NB4 (cell line): ENCODE results near the gene FAM3D.

Source experiments
- DNase-seq: peaks from one replicate; pipeline ENCODE4 v3.0.0; 2010; ENCODE audit warnings: low read depth
- H3K4me3 ChIP-seq: one replicate; pipeline ENCODE4 v1.5.1; 2011; ENCODE audit warnings: mild to moderate bottlenecking, low read depth, low read length, moderate library complexity
- CTCF ChIP-seq: IDR thresholded peaks from one replicate; pipeline ENCODE4 v1.5.1; 2012; ENCODE audit warnings: low read depth, low read length
- MYC ChIP-seq: IDR thresholded peaks from 2 replicates; pipeline ENCODE4 v1.6.1; 2011; ENCODE audit warnings: low read depth, low read length
- POLR2A ChIP-seq: IDR thresholded peaks from 2 replicates; pipeline ENCODE4 v1.6.1; 2011; ENCODE audit warnings: mild to moderate bottlenecking; ENCODE audit not compliant: insufficient read length; ENCODE audit errors: extremely low read depth
- TF ChIP-seq, protein P1 (sequence below): IDR thresholded peaks from 2 replicates; pipeline ENCODE4 v1.6.1; 2011; ENCODE audit warnings: low read depth, low read length

Gene FAM3D

GRCh38 chr3:58693940-58694850 lies 27.6 kb upstream of the FAM3D start:
- TF ChIP-seq POLR2A (no peak), MYC (no peak), CTCF (no peak)
- TF ChIP-seq, protein P1, sequence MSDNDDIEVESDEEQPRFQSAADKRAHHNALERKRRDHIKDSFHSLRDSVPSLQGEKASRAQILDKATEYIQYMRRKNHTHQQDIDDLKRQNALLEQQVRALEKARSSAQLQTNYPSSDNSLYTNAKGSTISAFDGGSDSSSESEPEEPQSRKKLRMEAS, result no peak
- H3K4me3 ChIP-seq, result no peak overlapping the region
- no peak for DNase-seq

DNA sequence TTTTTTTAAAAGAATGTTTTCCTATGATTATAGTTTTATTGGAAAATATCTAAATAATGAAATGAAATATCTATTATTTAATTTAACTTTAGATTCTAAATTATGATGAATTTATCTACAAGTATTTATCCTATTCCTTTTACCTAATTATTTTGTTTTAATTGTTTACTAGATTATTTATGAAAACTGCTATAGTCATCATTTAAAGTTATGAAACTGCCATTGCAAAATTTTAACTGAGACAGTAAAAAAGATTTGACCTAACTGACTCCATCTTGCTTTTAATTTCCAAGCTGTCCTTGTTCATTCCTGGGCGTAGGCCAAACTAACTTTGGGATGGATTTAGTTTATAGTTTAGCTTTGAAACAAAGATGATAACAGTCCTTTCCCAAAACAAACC lies 25.9 kb upstream of the FAM3D start:
- DNase-seq, result no peak
- TF ChIP-seq MYC (no peak), CTCF (no peak), POLR2A (no peak)
- TF ChIP-seq, protein P1, result no peak
- no peak overlapping the region for H3K4me3 ChIP-seq

DNA sequence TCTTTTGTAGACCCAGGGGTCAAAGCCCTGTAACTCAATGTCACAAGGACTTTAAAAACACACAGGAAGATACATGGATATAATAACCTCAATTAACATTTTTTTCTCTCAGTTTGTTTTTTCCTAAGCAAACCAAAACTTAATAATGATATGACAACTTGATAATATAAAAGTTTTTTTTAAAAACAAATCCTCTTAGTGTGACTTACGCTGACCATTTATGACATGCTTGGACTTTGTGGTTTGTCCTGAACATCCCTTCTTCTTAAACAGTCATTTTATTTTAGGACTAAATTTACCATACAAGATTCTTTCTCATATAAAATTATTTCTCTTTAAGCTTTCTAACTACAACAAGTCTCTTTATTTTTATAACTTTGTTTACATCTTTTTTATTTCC lies 25.4 kb upstream of the FAM3D start:
- DNase-seq, result peak; percentile 25
- TF ChIP-seq, protein P1, result no peak
- TF ChIP-seq MYC (no peak), POLR2A (no peak)
- H3K4me3 ChIP-seq, result no peak overlapping the region

- H3K4me3 ChIP-seq, result no peak overlapping the region
- DNase-seq, result no peak
- TF ChIP-seq MYC, result no peak
- no peak for TF ChIP-seq POLR2A
- no peak for TF ChIP-seq CTCF
- TF ChIP-seq, protein P1, result no peak
These were observed 23.9 kb upstream of the FAM3D start for GRCh38 chr3:58690490-58690889.

DNA sequence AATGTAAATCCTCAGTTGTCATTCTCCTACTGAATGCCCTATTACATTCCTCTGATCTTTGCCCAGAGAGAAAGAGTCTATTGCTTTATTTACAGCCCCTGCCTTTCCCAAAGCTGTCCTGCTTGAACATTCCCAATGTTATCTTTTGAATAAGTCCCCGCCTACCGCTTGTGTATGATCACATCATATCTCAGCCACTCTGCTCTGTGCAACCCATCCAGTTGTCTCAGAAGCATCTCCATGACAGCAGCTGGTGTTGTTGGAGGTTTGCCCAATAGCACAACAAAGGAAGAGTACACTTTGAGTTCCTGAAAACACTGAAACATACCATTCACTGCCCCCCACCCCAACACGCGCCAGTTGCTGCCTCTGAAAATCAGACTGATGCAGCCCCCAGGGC lies 22.0 kb upstream of the FAM3D start:
- H3K4me3 ChIP-seq, result no peak overlapping the region

More for the DNA sequence above, 22.0 kb upstream of the FAM3D start:
- TF ChIP-seq, protein P1, result no peak
- TF ChIP-seq POLR2A, result no peak
- no peak for TF ChIP-seq CTCF
- no peak for TF ChIP-seq MYC
- no peak for DNase-seq
